ENCODE measurements around the gene FZR1. TPM values are rescaled to one million over a fixed set of nuclear protein-coding genes. Genes with fewer than 3 reads are reported as not detected.

Gene FZR1
- total and polyA plus RNA-seq, 2 of the 8 experiments (the other 6 are each of a cell fraction or from before 2014, with no cell fraction given), result 21.6 to 35.5 TPM

- POLR2A ChIA-PET (ENCODE audit: partially characterized antibody), result interaction anchor here (1.0 to 2.3 kb wide), 4 partner anchors 9 to 731 kb away, joined by 3 to 12 read pairs (median 8); partner anchors contain the start of genes MFSD12 and SHD
- H3K9me3 ChIP-seq (ENCODE audit: insufficient read depth in 2 of 2, low read depth in 1 of 2, low read length in 1 of 2), result no peaks in the 10 kb centered on the region
- H3K27ac ChIP-seq (ENCODE audit: low read depth, low read length), result no peak overlapping the region
- CTCF ChIA-PET (ENCODE audit: partially characterized antibody), result interaction anchor here (1.2 to 7.5 kb wide), 6 partner anchors 10 to 39 kb away, joined by 3 to 66 read pairs (median 40); partner anchors contain the start of gene MFSD12
- no peak overlapping the region for H3K4ac ChIP-seq (replicated peaks; ENCODE audit: insufficient read length, low read depth, low read length)
- no peaks in the 10 kb centered on the region for H3K79me2 ChIP-seq (ENCODE audit: control insufficient read depth in 1 of 2, insufficient read depth in 2 of 2, low read length in 2 of 2)
- no peak overlapping the region for H3K56ac ChIP-seq (replicated peaks; ENCODE audit: insufficient read length, low read depth, low read length)
- 91% methylated on average over 23 of the region's 36 CpGs; no CpG with 5 or more reads in 1 of the 2 experiments for WGBS, 2 experiments (ENCODE audit: extremely low coverage in 1 of 2, insufficient coverage in 1 of 2, insufficient read length in 1 of 2, insufficient replicate concordance in 2 of 2, low coverage in 1 of 2, low lambda C conversion rate in 2 of 2, missing lambda C conversion rate in 1 of 2)
- no peak for TF ChIP-seq ZNF274 (IDR thresholded peaks at IDR 0.05; ENCODE audit: borderline replicate concordance, extremely low read depth, low read length)
- H4K91ac ChIP-seq (replicated peaks; ENCODE audit: insufficient read length, low read length), result no peak overlapping the region
- no peak for DNase-seq (ENCODE audit: low read depth in 1 of 2, low spot score in 2 of 2)
- H3K9ac ChIP-seq (replicated peaks in 1 of 4; ENCODE audit: extremely low read depth in 1 of 4, low read depth in 3 of 4, low read length in 3 of 4), result no peak overlapping the region
- 0 out of 2 replicates have a peak overlapping the region, but pooled peaks have one; percentile 27 for H2BK12ac ChIP-seq (ENCODE audit: low read depth, low read length)
- H3K27me3 ChIP-seq (replicated peaks in 1 of 4; ENCODE audit: control insufficient read depth in 3 of 4, extremely low read depth in 1 of 4, insufficient read depth in 3 of 4, low read length in 3 of 4), result no peaks in the 10 kb centered on the region
- no peak overlapping the region for H3K4me3 ChIP-seq (ENCODE audit: extremely low read depth in 1 of 4, insufficient read depth in 2 of 4, low read depth in 3 of 4, low read length in 4 of 4)
- H4K20me1 ChIP-seq (replicated peaks in 1 of 2; ENCODE audit: control insufficient read depth in 1 of 2, insufficient read depth in 2 of 2, low read length in 2 of 2), result peaks cover 8 to 27% of the 10 kb centered on the region in 2 experiments
- H2BK20ac ChIP-seq (ENCODE audit: low read length), result no peak overlapping the region
- H2BK5ac ChIP-seq (ENCODE audit: low read depth, low read length), result no peak overlapping the region
- H2BK120ac ChIP-seq (replicated peaks; ENCODE audit: low read depth, low read length), result no peak overlapping the region
- H3K23me2 ChIP-seq (ENCODE audit: low read depth, low read length), result no peaks in the 10 kb centered on the region
- H2AK5ac ChIP-seq (ENCODE audit: low read depth, low read length), result no peak overlapping the region
- H3K79me1 ChIP-seq (ENCODE audit: low read depth, low read length), result peaks cover 2% of the 10 kb centered on the region; the same call in 1 of the 2 replicates
- H2BK15ac ChIP-seq (ENCODE audit: low read length), result no peak overlapping the region
- H3K14ac ChIP-seq (ENCODE audit: insufficient read length), result no peak overlapping the region
- H3K23ac ChIP-seq (ENCODE audit: insufficient read length), result no peak overlapping the region
- no peak overlapping the region for H3K18ac ChIP-seq (ENCODE audit: extremely low read depth, low read length)
- H3K4me2 ChIP-seq (ENCODE audit: insufficient read depth in 1 of 2, low read depth in 2 of 2, low read length in 2 of 2), result no peak overlapping the region
- H4K5ac ChIP-seq (ENCODE audit: insufficient read length, low read depth, low read length), result no peak overlapping the region
- no peak overlapping the region for H4K8ac ChIP-seq (ENCODE audit: extremely low read depth, insufficient read depth, low read length)
- peaks cover 0 to 5% (median 1%) of the 10 kb centered on the region in 4 experiments; a peak in 2 of 8 replicates for H3K36me3 ChIP-seq (ENCODE audit: control insufficient read depth in 2 of 4, insufficient read depth in 4 of 4, low read length in 3 of 4)
- H2AFZ ChIP-seq (ENCODE audit: low read length), result no peak overlapping the region
- no peak for FAIRE-seq
- H3K4me1 ChIP-seq (replicated peaks in 1 of 4; ENCODE audit: control insufficient read depth in 3 of 4, insufficient read depth in 4 of 4, low read length in 3 of 4), result no peaks in the 10 kb centered on the region
These were observed 41.7 kb downstream of the FZR1 start for GRCh38 chr19:3547767-3548282.
